Uterus (tissue), 4 donors: ENCODE data around the gene SPAG5. TPM values are rescaled to one million over a fixed set of nuclear protein-coding genes. Genes with fewer than 3 reads are reported as not detected.
A peak's percentile ranks its signal among the peaks of the same experiment; 100 is the strongest.

Experiments
- DNase-seq, 2 donors: peaks; one replicate each; pipeline ENCODE4 v3.0.0-alpha.2; 2019 to 2020
- H3K27ac ChIP-seq, 2 donors: fragments of 200-600 bp; sonication (generic); 1 replicate in 1 of 2; 2 replicates in 1 of 2; pipeline ENCODE4 v1.5.1; 2016 to 2018
- H3K27me3 ChIP-seq, 2 donors: fragments of 200-600 bp; sonication (generic); one replicate each; pipeline ENCODE4 v1.5.1; 2018 to 2019; ENCODE audit warnings: control low read depth in 1 of 2
- H3K36me3 ChIP-seq, 2 donors: fragments of 200-600 bp; sonication (generic); one replicate each; pipeline ENCODE4 v1.5.1; 2019; ENCODE audit warnings: control low read depth in 1 of 2
- H3K4me1 ChIP-seq, 2 donors: fragments of 200-600 bp; sonication (generic); one replicate each; pipeline ENCODE4 v1.5.1; 2018 to 2019; ENCODE audit warnings: control low read depth in 1 of 2
- H3K4me3 ChIP-seq, 2 donors: fragments of 200-600 bp; sonication (generic); 1 replicate in 1 of 2; 2 replicates in 1 of 2; pipeline ENCODE4 v1.5.1; 2018 to 2019; ENCODE audit warnings: mild to moderate bottlenecking in 1 of 2
- H3K9me3 ChIP-seq, 2 donors: fragments of 200-600 bp; sonication (generic); one replicate each; pipeline ENCODE4 v1.5.1; 2019; ENCODE audit warnings: control low read depth in 1 of 2
- POLR2A ChIP-seq, 2 donors: fragments of 450-650 bp; IDR thresholded peaks; one replicate each; pipeline ENCODE4 v1.6.1; 2016; ENCODE audit warnings: antibody characterized with exemption in 2 of 2, mild to moderate bottlenecking in 1 of 2, moderate library complexity in 1 of 2
- intact Hi-C: fragments of 100-400 bp; cut with DNase I; formaldehyde crosslinking; loops from one replicate; pipeline ENCODE4 v1.15.1; 2023; ENCODE audit warnings: low total_unique reads
- total RNA-seq, 4 donors: library from RNA; depleted of rRNA in 3 of 4; stranded (reverse); fragments of >200 nt in 3 of 4; gene quantifications; one replicate each; pipeline versions ENCODE4 v1.1.0 to v1.2.4, GENCODE V29; 2014 to 2023
- TF ChIP-seq, protein P1 (sequence below), 4 experiments: fragments of 200-600 bp in 2 of 4; fragments of 450-650 bp in 2 of 4; sonication (generic) in 2 of 4; IDR thresholded peaks; one replicate each; pipeline ENCODE4 v1.5.1; 2016 to 2019; ENCODE audit warnings: antibody characterized with exemption in 4 of 4, mild to moderate bottlenecking in 2 of 4, moderate library complexity in 1 of 4
- donor health status: DM: yes; HTN: yes; CAD: no.

Gene SPAG5
- total RNA-seq, 4 donors from 2014 or later: 1.5 to 21.4 (median 7.0) TPM; not detected in 1

DNA sequence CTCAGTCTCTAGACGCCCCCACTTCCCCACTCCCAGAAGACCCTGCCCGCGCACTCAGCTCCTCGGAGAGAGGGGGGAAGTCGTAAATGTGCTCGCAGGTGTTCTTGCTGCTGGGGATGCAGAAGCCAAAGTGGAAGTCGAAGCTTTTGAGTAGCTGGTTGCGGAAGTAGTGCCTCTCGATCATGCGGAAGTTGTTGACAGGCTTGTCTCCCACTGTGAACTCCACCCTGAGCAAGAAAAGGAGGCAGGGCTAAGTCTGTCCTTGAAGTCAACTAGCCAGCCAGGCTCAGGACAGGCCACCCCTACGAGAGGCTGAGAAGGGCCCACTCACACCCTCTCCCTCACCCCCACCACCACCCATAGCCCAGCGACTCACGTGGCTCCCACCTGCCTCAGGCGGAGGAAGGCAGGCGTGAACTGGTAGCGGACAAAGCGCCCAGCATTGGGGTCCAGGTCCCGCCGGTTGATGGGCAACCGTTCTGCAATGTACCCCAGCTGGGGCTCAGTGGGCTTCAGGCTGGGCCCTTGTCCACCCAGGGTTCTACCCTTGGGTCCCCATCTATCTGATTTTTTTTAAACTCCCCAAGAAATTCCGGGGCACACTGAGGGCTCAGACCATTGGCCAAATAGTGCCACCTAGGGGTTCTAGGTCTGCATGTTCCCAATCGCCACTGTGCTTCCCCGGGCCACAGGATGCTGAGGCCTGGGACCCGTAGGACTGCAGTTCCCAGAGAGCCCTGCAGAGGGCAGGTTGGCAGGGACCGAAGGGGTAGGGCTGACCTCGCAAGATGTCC lies 51.0 kb downstream of the SPAG5 start:
- DNase-seq: peak; percentile 46 to 64
- Histone ChIP-seq H3K36me3 (no peaks in the 10 kb centered on the region), H3K4me1 (peaks cover 0 to 4% of the 10 kb centered on the region in 2 donors), H3K27me3 (no peaks in the 10 kb centered on the region), H3K9me3 (no peaks in the 10 kb centered on the region), H3K4me3 (no peak overlapping the region), H3K27ac (no peak overlapping the region)
- intact Hi-C loops: loop anchor here (10.0 kb wide), 1 partner anchor 67 kb away; the partner anchor contains the start of gene RSKR
- no peak for TF ChIP-seq POLR2A (IDR thresholded peaks at IDR 0.05)
- TF ChIP-seq, protein P1, sequence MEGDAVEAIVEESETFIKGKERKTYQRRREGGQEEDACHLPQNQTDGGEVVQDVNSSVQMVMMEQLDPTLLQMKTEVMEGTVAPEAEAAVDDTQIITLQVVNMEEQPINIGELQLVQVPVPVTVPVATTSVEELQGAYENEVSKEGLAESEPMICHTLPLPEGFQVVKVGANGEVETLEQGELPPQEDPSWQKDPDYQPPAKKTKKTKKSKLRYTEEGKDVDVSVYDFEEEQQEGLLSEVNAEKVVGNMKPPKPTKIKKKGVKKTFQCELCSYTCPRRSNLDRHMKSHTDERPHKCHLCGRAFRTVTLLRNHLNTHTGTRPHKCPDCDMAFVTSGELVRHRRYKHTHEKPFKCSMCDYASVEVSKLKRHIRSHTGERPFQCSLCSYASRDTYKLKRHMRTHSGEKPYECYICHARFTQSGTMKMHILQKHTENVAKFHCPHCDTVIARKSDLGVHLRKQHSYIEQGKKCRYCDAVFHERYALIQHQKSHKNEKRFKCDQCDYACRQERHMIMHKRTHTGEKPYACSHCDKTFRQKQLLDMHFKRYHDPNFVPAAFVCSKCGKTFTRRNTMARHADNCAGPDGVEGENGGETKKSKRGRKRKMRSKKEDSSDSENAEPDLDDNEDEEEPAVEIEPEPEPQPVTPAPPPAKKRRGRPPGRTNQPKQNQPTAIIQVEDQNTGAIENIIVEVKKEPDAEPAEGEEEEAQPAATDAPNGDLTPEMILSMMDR (IDR thresholded peaks at IDR 0.05): peak; percentile 50 to 77 (median 68)

GRCh38 chr17:28547096-28547622 lies 51.7 kb downstream of the SPAG5 start:
- intact Hi-C loops: loop anchor here (10.0 kb wide), 1 partner anchor 68 kb away; the partner anchor contains the start of gene RSKR
- no peak for DNase-seq
- TF ChIP-seq, protein P1 (IDR thresholded peaks at IDR 0.05): no peak
- TF ChIP-seq POLR2A (IDR thresholded peaks at IDR 0.05): no peak
- no peak overlapping the region for H3K4me3 ChIP-seq
- H3K4me1 ChIP-seq: peaks cover 0 to 4% of the 10 kb centered on the region in 2 donors
- no peaks in the 10 kb centered on the region for H3K36me3 ChIP-seq
- no peak overlapping the region for H3K27ac ChIP-seq
- H3K27me3 ChIP-seq: no peaks in the 10 kb centered on the region
- no peaks in the 10 kb centered on the region for H3K9me3 ChIP-seq

DNA sequence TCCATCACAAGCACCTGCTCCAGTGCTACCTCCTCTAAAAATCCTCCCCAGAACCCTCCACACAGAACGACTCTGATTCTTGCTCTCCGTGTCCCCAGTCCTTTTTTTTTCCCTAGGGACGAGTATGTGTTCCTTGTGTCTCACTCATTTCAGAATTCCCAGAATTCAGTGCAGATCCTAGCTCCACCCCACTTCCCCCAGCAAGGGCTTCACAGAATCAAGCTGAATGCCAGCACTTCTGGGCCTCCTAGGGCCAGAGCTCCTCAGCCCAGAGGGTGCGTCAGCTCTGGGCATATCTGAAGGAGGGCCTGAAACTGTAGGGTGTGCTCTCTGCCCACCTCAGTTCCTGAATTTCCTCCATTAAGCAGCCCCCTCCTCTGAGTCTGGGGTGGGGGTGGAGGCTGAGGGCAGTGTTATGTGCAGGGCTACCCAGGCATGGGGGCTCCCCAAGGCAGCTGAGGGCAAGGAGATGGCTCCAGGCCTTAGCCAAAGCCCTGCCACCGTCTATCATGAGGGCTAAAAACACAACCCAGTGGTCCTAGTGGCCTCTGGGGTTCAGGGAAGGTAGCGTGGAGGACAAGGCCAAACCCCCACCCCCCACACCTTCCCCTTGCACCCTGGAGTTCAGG lies 52.9 kb downstream of the SPAG5 start:
- intact Hi-C loops: loop anchor here (10.0 kb wide), 1 partner anchor 69 kb away; the partner anchor contains the start of gene RSKR

GRCh38 chr17:28545141-28545503 lies 53.7 kb downstream of the SPAG5 start:
- Histone ChIP-seq H3K4me3 (no peak overlapping the region), H3K27me3 (no peaks in the 10 kb centered on the region), H3K27ac (no peak overlapping the region), H3K4me1 (no peaks in the 10 kb centered on the region), H3K9me3 (no peaks in the 10 kb centered on the region), H3K36me3 (no peaks in the 10 kb centered on the region)
- no peak for DNase-seq
- intact Hi-C loops: loop anchor here (10.0 kb wide), 1 partner anchor 70 kb away; the partner anchor contains the start of gene RSKR
- TF ChIP-seq, protein P1 (IDR thresholded peaks at IDR 0.05): no peak
- no peak for TF ChIP-seq POLR2A (IDR thresholded peaks at IDR 0.05)

More for the DNA sequence above, 52.9 kb downstream of the SPAG5 start:
- no peak for DNase-seq
- Histone ChIP-seq H3K4me3 (no peak overlapping the region), H3K27ac (no peak overlapping the region), H3K9me3 (no peaks in the 10 kb centered on the region), H3K4me1 (no peaks in the 10 kb centered on the region), H3K36me3 (no peaks in the 10 kb centered on the region), H3K27me3 (no peaks in the 10 kb centered on the region)
- no peak for TF ChIP-seq POLR2A (IDR thresholded peaks at IDR 0.05)
- TF ChIP-seq, protein P1 (IDR thresholded peaks at IDR 0.05): no peak
